Astrocyte of the spinal cord (primary cell): ENCODE measurements around the gene DOCK9.
A peak's percentile ranks its signal among the peaks of the same experiment; 100 is the strongest.

Source experiments
- DNase-seq: peaks from one replicate; pipeline ENCODE4 v3.0.0; 2011; ENCODE audit warnings: low read depth, low spot score
- H3K4me3 ChIP-seq: 2 replicates; pipeline ENCODE4 v1.5.1; 2011; ENCODE audit warnings: low read depth, mild to moderate bottlenecking, low read length, moderate library complexity
- CTCF ChIP-seq: IDR thresholded peaks from 2 replicates; pipeline ENCODE4 v1.5.1; 2012; ENCODE audit warnings: low read depth, mild to moderate bottlenecking, low read length, inconsistent platforms
- in situ Hi-C: cut with HindIII; loops from 2 replicates; pipeline ENCODE4 v1.10.0; 2017; ENCODE audit warnings: low sequenced_read_pairs

Gene DOCK9

GRCh38 chr13:98940325-98941001 is 37.4 kb downstream of the DOCK9 start:
- DNase-seq: no peak
- no peak overlapping the region for H3K4me3 ChIP-seq

GRCh38 chr13:98939660-98940191 is 38.1 kb downstream of the DOCK9 start:
- no peak overlapping the region for H3K4me3 ChIP-seq
- DNase-seq: no peak
- in situ Hi-C loops: no loop called here
- no peak for TF ChIP-seq CTCF

More at GRCh38 chr13:98940325-98941001, 37.4 kb downstream of the DOCK9 start:
- in situ Hi-C loops: no loop called here
- no peak for TF ChIP-seq CTCF

DNA sequence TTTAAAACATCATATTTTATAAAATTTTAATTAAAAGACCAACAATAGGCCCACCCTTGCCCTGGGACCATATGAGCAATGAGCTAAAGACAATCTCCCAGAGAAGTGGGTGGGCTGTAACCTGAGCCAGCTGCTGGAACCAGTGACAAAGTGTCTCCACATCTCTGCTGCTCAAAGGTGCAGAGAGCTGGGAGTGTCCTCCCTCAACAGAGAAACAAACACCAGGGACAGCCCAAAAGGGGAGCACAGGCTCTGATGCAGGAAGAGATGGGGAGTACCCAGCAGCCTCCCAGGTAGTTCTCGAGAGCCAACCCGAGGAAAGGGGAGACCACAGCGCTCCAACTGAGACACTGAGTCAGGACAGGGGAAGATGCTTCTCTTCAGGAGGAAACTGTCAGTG is 39.1 kb downstream of the DOCK9 start:
- H3K4me3 ChIP-seq: no peak overlapping the region
- in situ Hi-C loops: no loop called here
- DNase-seq: peak; percentile 16
- TF ChIP-seq CTCF: no peak

- DNase-seq: peak; percentile 63
Measured at GRCh38 chr13:98937911-98938381, 39.9 kb downstream of the DOCK9 start.

DNA sequence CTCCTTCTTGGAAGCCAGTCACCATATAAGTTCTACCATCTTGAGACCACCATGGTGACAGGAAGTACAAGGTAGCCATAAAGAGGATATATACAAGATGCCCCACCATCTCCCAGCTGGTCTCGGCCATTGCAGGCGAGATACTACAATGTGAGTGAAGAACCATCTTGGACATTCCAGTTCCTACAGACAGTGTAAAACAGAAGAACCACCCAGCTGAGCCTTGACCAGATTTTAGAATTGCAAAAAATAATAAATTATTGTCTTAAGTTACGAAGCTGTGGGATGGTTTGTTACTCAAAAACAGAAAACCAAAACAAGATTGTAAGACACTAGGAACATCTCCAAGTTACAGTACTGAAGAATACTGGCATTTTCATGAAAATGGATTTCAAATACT is 43.6 kb downstream of the DOCK9 start:
- DNase-seq: no peak
- in situ Hi-C loops: no loop called here
- TF ChIP-seq CTCF: no peak
- H3K4me3 ChIP-seq: no peak overlapping the region

More at GRCh38 chr13:98937911-98938381, 39.9 kb downstream of the DOCK9 start:
- no peak overlapping the region for H3K4me3 ChIP-seq
- in situ Hi-C loops: no loop called here
- no peak for TF ChIP-seq CTCF

GRCh38 chr13:98930151-98930591 is 47.7 kb downstream of the DOCK9 start:
- no peak for DNase-seq
- H3K4me3 ChIP-seq: no peak overlapping the region
- no peak for TF ChIP-seq CTCF
- in situ Hi-C loops: no loop called here
